Pancreas (tissue), 10 donors: ENCODE results near the gene GSC2. TPM values are rescaled to one million over a fixed set of nuclear protein-coding genes. Genes with fewer than 3 reads are reported as not detected.

Source experiments
- ATAC-seq, 4 donors: fragments of 200-7000 bp; cut with Tn5 transposase; one replicate each; pipeline versions ENCODE4 v1.8.0 to v1.9.1; 2020; ENCODE audit warnings: mild to moderate bottlenecking in 4 of 4, moderate library complexity in 4 of 4
- DNase-seq, 6 donors: peaks; one replicate each; pipeline ENCODE4 v3.0.0-alpha.2; 2020
- FAIRE-seq: peaks from 2 replicates; lab custom pipeline; 2012; peaks lifted over from hg19 to GRCh38; lab: Jason Lieb, UNC
- H3K27ac ChIP-seq, 4 donors: fragments of 200-600 bp; sonication (generic); 1 replicate in 3 of 4; 2 replicates in 1 of 4; pipeline versions ENCODE4 v1.5.0 to v1.8.0; 2020
- H3K27me3 ChIP-seq, 4 donors: fragments of 200-600 bp; one replicate each; pipeline ENCODE4 v1.8.0; 2021
- H3K36me3 ChIP-seq, 3 donors: fragments of 200-600 bp; sonication (generic) in 1 of 3; one replicate each; pipeline versions ENCODE4 v1.5.0 to v1.8.0; 2020 to 2021
- H3K4me1 ChIP-seq, 3 donors: fragments of 200-600 bp; one replicate each; pipeline ENCODE4 v1.8.0; 2021
- H3K4me3 ChIP-seq, 4 donors: fragments of 200-600 bp; sonication (generic) in 2 of 4; one replicate each; pipeline versions ENCODE4 v1.5.0 to v1.8.0; 2020 to 2021
- H3K9me3 ChIP-seq, 4 donors: fragments of 200-600 bp; one replicate each; pipeline ENCODE4 v1.8.0; 2021
- CTCF ChIP-seq, 4 donors: fragments of 200-600 bp; sonication (generic) in 3 of 4; IDR thresholded peaks; one replicate each; pipeline versions ENCODE4 v1.5.0 to v1.8.0; 2021; ENCODE audit warnings: antibody characterized with exemption in 4 of 4
- WGBS, 2 donors: extraction: QIAGEN DNeasy Blood & Tissue Kit; methylation state at CpG; one replicate each; pipeline ENCODE4 v1.1.7; 2013; 5-methylcytosine and 5-hydroxymethylcytosine counted together
- intact Hi-C, 3 donors: fragments of 100-400 bp; cut with DNase I; formaldehyde crosslinking; loops; one replicate each; pipeline versions ENCODE4 v1.11.1 to v1.14.2; 2022
- polyA plus RNA-seq, 2 donors: library from polyadenylated mRNA; stranded (reverse); fragments of 200-250 nt; gene quantifications; one replicate each; pipeline ENCODE4 v1.2.3, GENCODE V29; 2013
- total RNA-seq, 6 donors: library from RNA; stranded (reverse); fragmentation: NEBNext Ultra II Directional in 4 of 6; extraction: Animal tissue kit (Norgen Biotek cat#: 25700) in 4 of 6; gene quantifications; one replicate each; pipeline versions ENCODE4 v1.2.1 to v1.2.4, GENCODE V29; 2021 to 2023
- donor health status: healthy with polysubstance abuse.
- donor health status: DM: no; HTN: no; CAD: no; lungs with moderate emphysema.
- donor health status: DM: no; HTN: no; CAD: no.
- donor health status: control.
- donor health status: control.
- donor health status: Bipolar disorder and iron deficiency.
- donor health status: DM: yes; HTN: yes; CAD: no.
- donor health status: DM: no; HTN: no; CAD: no.
- donor health status: DM: no; HTN: no; CAD: no.
- donor health status: DM: yes; HTN: yes; CAD: no.

Gene GSC2
- total and polyA plus RNA-seq, 8 donors = not detected

- 43 to 53% methylated on average over 4 of the region's 4 CpGs for WGBS, 2 donors
- Histone ChIP-seq H3K9me3 (no peaks in the 10 kb centered on the region), H3K4me1 (peaks cover 13 to 45% (median 30%) of the 10 kb centered on the region in 3 donors), H3K4me3 (no peak overlapping the region), H3K27ac (no peak overlapping the region), H3K27me3 (no peaks in the 10 kb centered on the region), H3K36me3 (no peaks in the 10 kb centered on the region)
- TF ChIP-seq CTCF (IDR thresholded peaks at IDR 0.05) = no peak
- ATAC-seq (no peak), DNase-seq (peak in 2 of 6 donors; percentile 65 to 68), FAIRE-seq (no peak)
- intact Hi-C loops = no loop called here
These were observed 31.7 kb downstream of the GSC2 start for GRCh38 chr22:19118329-19118880.

DNA sequence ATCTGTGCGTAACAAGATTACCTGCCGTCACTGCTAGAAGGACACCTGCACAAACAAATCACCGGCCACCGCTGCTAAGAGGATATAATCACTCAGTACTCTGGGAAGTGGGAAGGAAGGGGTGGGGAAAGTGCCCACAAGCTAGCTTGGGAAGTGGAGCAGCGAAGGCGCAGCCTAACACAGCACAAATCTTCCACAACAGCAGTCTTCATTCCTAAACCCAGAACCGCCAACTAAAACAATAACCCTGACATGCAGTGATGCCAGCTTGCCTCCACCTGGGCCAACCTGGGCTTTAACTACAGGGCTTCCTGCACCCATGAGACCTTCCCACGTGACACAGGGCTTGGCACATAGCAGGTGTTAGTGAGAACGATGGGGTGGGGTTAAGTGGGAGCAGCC lies 33.0 kb downstream of the GSC2 start:
- Histone ChIP-seq H3K27me3 (no peaks in the 10 kb centered on the region), H3K4me3 (no peak overlapping the region), H3K9me3 (no peaks in the 10 kb centered on the region), H3K27ac (no peak overlapping the region), H3K4me1 (peaks cover 8 to 42% (median 30%) of the 10 kb centered on the region in 3 donors), H3K36me3 (no peaks in the 10 kb centered on the region)
- ATAC-seq = peak in 3 of 4 donors; percentile 1 to 24 (median 9)
- peak in 2 of 6 donors; percentile 52 to 53 for DNase-seq
- intact Hi-C loops = no loop called here
- TF ChIP-seq CTCF (IDR thresholded peaks at IDR 0.05) = no peak
- WGBS, 2 donors = 26 to 30% methylated on average over 9 of the region's 9 CpGs
- no peak for FAIRE-seq

- peaks cover 8 to 39% (median 30%) of the 10 kb centered on the region in 3 donors for H3K4me1 ChIP-seq
- no peak for DNase-seq
- no peaks in the 10 kb centered on the region for H3K9me3 ChIP-seq
- 55 to 69% methylated on average over 4 of the region's 4 CpGs for WGBS, 2 donors
- H3K27me3 ChIP-seq = no peaks in the 10 kb centered on the region
- no peak for ATAC-seq
- TF ChIP-seq CTCF (IDR thresholded peaks at IDR 0.05) = no peak
- no peak for FAIRE-seq
- no peak overlapping the region for H3K4me3 ChIP-seq
- no peaks in the 10 kb centered on the region for H3K36me3 ChIP-seq
- intact Hi-C loops = no loop called here
- H3K27ac ChIP-seq = no peak overlapping the region
These were observed 34.5 kb downstream of the GSC2 start for GRCh38 chr22:19115628-19116027.

- ATAC-seq = no peak
- H3K27me3 ChIP-seq = no peaks in the 10 kb centered on the region
- 65 to 90% methylated on average over 4 of the region's 4 CpGs for WGBS, 2 donors
- no peaks in the 10 kb centered on the region for H3K36me3 ChIP-seq
- intact Hi-C loops = no loop called here
- TF ChIP-seq CTCF (IDR thresholded peaks at IDR 0.05) = no peak
- H3K27ac ChIP-seq = no peak overlapping the region
- peaks cover 7 to 39% (median 29%) of the 10 kb centered on the region in 3 donors for H3K4me1 ChIP-seq
- peak in 1 of 6 donors; percentile 48 for DNase-seq
- FAIRE-seq = no peak
- no peaks in the 10 kb centered on the region for H3K9me3 ChIP-seq
- no peak overlapping the region for H3K4me3 ChIP-seq
These were observed 35.0 kb downstream of the GSC2 start for GRCh38 chr22:19114984-19115552.

- FAIRE-seq (no peak), DNase-seq (no peak), ATAC-seq (no peak)
- Histone ChIP-seq H3K27me3 (no peaks in the 10 kb centered on the region), H3K36me3 (no peaks in the 10 kb centered on the region), H3K27ac (no peak overlapping the region), H3K9me3 (no peaks in the 10 kb centered on the region), H3K4me3 (no peak overlapping the region), H3K4me1 (peaks cover 13 to 37% (median 30%) of the 10 kb centered on the region in 3 donors)
- WGBS, 2 donors = 97 to 98% methylated on average over 5 of the region's 5 CpGs
- no peak for TF ChIP-seq CTCF (IDR thresholded peaks at IDR 0.05)
- intact Hi-C loops = no loop called here
These were observed 36.7 kb downstream of the GSC2 start for GRCh38 chr22:19113429-19113828.
